HepG2 (cell line): ENCODE measurements around the gene CTBP1. TPM values are rescaled to one million over a fixed set of nuclear protein-coding genes. Genes with fewer than 3 reads are reported as not detected.

Experiments used
- CBX2 ChIP-seq, 2 experiments: fragments of 200-600 bp in 1 of 2; sonication (generic); formaldehyde crosslinking in 1 of 2; IDR thresholded peaks; 2 replicates each; pipeline versions ENCODE4 v1.7.0 to v1.8.1; 2018 to 2022; ENCODE audit warnings: low read depth in 2 of 2, low read length in 1 of 2, mild to moderate bottlenecking in 1 of 2, missing genetic modification reagents in 1 of 2
- CREB1 ChIP-seq, 2 experiments: fragments of 450-650 bp in 1 of 2; IDR thresholded peaks; 2 replicates each; pipeline ENCODE4 v1.6.1; 2016 to 2017; ENCODE audit warnings: control low read depth in 1 of 2, mild to moderate bottlenecking in 1 of 2, missing compliant biosample characterization in 1 of 2, missing genetic modification characterization in 1 of 2
- ERF ChIP-seq: IDR thresholded peaks from 2 replicates; pipeline ENCODE4 v1.6.1; 2018; ENCODE audit warnings: missing biosample characterization, missing genetic modification reagents
- FOXC1 ChIP-seq: sonication (generic); formaldehyde crosslinking; IDR thresholded peaks from 2 replicates; pipeline ENCODE4 v1.8.0; 2022; ENCODE audit warnings: mild to moderate bottlenecking, missing genetic modification reagents, borderline replicate concordance
- IRF2 ChIP-seq: IDR thresholded peaks from 2 replicates; pipeline ENCODE4 v1.6.1; 2018; ENCODE audit warnings: missing genetic modification reagents, missing compliant biosample characterization
- NFE2 ChIP-seq: sonication (generic); formaldehyde crosslinking; IDR thresholded peaks from 2 replicates; pipeline ENCODE4 v1.4.0; 2020; ENCODE audit warnings: missing genetic modification reagents
- NFKB2 ChIP-seq: sonication (generic); formaldehyde crosslinking; IDR thresholded peaks from 2 replicates; pipeline ENCODE4 v1.4.0; 2020; ENCODE audit warnings: missing genetic modification reagents, borderline replicate concordance
- SAP130 ChIP-seq: IDR thresholded peaks from 2 replicates; pipeline ENCODE4 v1.6.1; 2016; ENCODE audit warnings: low read depth
- SMAD9 ChIP-seq: sonication (generic); formaldehyde crosslinking; IDR thresholded peaks from 2 replicates; pipeline ENCODE4 v1.5.1; 2020; ENCODE audit warnings: mild to moderate bottlenecking, missing genetic modification reagents
- SMYD3 ChIP-seq: sonication (generic); formaldehyde crosslinking; IDR thresholded peaks from 2 replicates; pipeline ENCODE4 v1.8.1; 2023; ENCODE audit warnings: mild to moderate bottlenecking, missing genetic modification reagents
- TBP ChIP-seq: sonication (generic); formaldehyde crosslinking; IDR thresholded peaks from 2 replicates; pipeline ENCODE4 v1.5.0; 2020; ENCODE audit warnings: missing genetic modification reagents
- TRIM22 ChIP-seq: fragments of 450-650 bp; IDR thresholded peaks from 2 replicates; pipeline ENCODE4 v1.6.1; 2017
- ZC3H13 ChIP-seq: sonication (generic); formaldehyde crosslinking; IDR thresholded peaks from 2 replicates; pipeline ENCODE4 v1.8.1; 2023; ENCODE audit warnings: mild to moderate bottlenecking, missing genetic modification reagents, moderate library complexity
- ZNF317 ChIP-seq: sonication (generic); formaldehyde crosslinking; IDR thresholded peaks from 2 replicates; pipeline ENCODE4 v1.5.0; 2020; ENCODE audit warnings: mild to moderate bottlenecking, missing genetic modification reagents
- ZNF326 ChIP-seq: sonication (generic); formaldehyde crosslinking; IDR thresholded peaks from 2 replicates; pipeline ENCODE4 v1.4.0; 2020; ENCODE audit warnings: missing genetic modification reagents, borderline replicate concordance
- ZNF350 ChIP-seq: sonication (generic); formaldehyde crosslinking; IDR thresholded peaks from 2 replicates; pipeline ENCODE4 v1.4.0; 2020; ENCODE audit warnings: mild to moderate bottlenecking, low read depth, missing genetic modification reagents, borderline replicate concordance
- ZNF430 ChIP-seq: sonication (generic); formaldehyde crosslinking; IDR thresholded peaks from 2 replicates; pipeline ENCODE4 v1.9.0; 2021; ENCODE audit warnings: mild to moderate bottlenecking, missing genetic modification reagents
- ZNF550 ChIP-seq: sonication (generic); formaldehyde crosslinking; IDR thresholded peaks from 2 replicates; pipeline ENCODE4 v1.4.0; 2020; ENCODE audit warnings: mild to moderate bottlenecking, missing genetic modification reagents, borderline replicate concordance
- ZNF556 ChIP-seq: sonication (generic); formaldehyde crosslinking; IDR thresholded peaks from 2 replicates; pipeline ENCODE4 v1.4.0; 2020; ENCODE audit warnings: mild to moderate bottlenecking, missing genetic modification reagents, borderline replicate concordance
- ZNF776 ChIP-seq: sonication (generic); formaldehyde crosslinking; IDR thresholded peaks from 2 replicates; pipeline ENCODE4 v1.4.0; 2020; ENCODE audit warnings: mild to moderate bottlenecking, missing genetic modification reagents
- ZNF850 ChIP-seq: sonication (generic); formaldehyde crosslinking; conservative IDR thresholded peaks from 2 replicates; pipeline ENCODE4 v1.9.0; 2021; ENCODE audit warnings: mild to moderate bottlenecking, missing genetic modification reagents
- polyA plus RNA-seq, 8 experiments: library from polyadenylated mRNA; depleted of rRNA in 3 of 8; stranded (reverse) in 7 of 8; unstranded in 1 of 8; fragments of >200 nt; fragmentation: Illumina TruSeq in 4 of 8; extraction: Trizol in 4 of 8; gene quantifications; 2 replicates each; pipeline versions ENCODE4 v1.2.1 to v1.2.3, GENCODE V29; 2011 to 2016; ENCODE audit warnings: low read depth in 4 of 8, missing spikeins in 1 of 8, mixed read lengths in 1 of 8; ENCODE audit not compliant: insufficient read depth in 1 of 8
- total RNA-seq, 5 experiments: library from RNA; depleted of rRNA; stranded (reverse); fragments of >200 nt; fragmentation: Illumina TruSeq; extraction: Trizol; gene quantifications; 2 replicates each; pipeline ENCODE4 v1.2.3, GENCODE V29; 2016; ENCODE audit warnings: low read depth in 1 of 5
- TF ChIP-seq, protein P1 (sequence below): sonication (generic); formaldehyde crosslinking; IDR thresholded peaks from 2 replicates; pipeline ENCODE4 v1.5.1; 2020; ENCODE audit warnings: mild to moderate bottlenecking, missing genetic modification reagents
- TF ChIP-seq, protein P2 (sequence below): IDR thresholded peaks from 2 replicates; pipeline ENCODE4 v1.6.1; 2016; ENCODE audit warnings: missing biosample characterization, missing genetic modification reagents, low read depth
- TF ChIP-seq, protein P3 (sequence below): sonication (generic); formaldehyde crosslinking; IDR thresholded peaks from 2 replicates; pipeline ENCODE4 v1.4.0; 2020; ENCODE audit warnings: missing genetic modification reagents

Gene CTBP1
- total and polyA plus RNA-seq, 2 of the 13 experiments (the other 11 are each of a cell fraction or from before 2014, with no cell fraction given), result 78.5 to 112 TPM

DNA sequence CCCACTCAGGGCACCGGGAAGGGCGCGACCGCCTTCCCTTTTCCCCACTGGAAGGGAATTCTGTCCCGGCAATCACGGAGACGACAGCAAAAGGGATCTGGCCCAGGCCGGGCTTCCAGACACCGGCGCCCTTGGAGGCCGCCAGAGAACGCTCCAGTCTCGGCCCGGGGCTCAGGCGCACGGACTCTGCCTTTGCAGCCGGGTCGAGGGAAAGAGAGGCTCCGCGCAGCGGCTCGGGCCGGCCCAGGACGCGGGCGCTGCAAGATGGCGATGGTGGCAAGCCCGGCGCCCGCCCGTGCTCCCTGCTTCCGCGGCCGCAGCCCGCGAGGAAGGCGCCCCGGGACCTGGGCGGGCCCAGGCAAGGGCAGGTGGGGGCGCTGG lies 1.1 kb downstream of the CTBP1 start (continued):
- TF ChIP-seq, protein P1, sequence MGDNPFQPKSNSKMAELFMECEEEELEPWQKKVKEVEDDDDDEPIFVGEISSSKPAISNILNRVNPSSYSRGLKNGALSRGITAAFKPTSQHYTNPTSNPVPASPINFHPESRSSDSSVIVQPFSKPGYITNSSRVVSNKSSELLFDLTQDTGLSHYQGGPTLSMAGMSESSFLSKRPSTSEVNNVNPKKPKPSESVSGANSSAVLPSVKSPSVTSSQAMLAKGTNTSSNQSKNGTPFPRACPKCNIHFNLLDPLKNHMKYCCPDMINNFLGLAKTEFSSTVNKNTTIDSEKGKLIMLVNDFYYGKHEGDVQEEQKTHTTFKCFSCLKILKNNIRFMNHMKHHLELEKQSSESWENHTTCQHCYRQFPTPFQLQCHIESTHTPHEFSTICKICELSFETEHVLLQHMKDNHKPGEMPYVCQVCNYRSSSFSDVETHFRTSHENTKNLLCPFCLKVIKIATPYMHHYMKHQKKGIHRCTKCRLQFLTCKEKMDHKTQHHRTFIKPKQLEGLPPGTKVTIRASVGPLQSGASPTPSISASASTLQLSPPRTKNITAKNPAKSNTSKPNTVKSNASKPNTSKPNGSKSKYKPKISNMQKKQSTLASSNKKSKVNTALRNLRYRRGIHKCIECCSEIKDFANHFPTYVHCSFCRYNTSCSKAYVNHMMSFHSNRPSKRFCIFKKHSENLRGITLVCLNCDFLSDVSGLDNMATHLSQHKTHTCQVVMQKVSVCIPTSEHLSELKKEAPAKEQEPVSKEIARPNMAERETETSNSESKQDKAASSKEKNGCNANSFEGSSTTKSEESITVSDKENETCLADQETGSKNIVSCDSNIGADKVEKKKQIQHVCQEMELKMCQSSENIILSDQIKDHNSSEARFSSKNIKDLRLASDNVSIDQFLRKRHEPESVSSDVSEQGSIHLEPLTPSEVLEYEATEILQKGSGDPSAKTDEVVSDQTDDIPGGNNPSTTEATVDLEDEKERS (CRISPR knock-in tag), result no peak
- TF ChIP-seq CBX2 (IDR thresholded peaks at IDR 0.05; ENCODE audit: low read depth, low read length) (no peak), CBX2 (CRISPR knock-in tag; IDR thresholded peaks at IDR 0.05; ENCODE audit: low read depth) (no peak), IRF2 (CRISPR knock-in tag) (no peak), ZNF317 (CRISPR knock-in tag) (no peak), NFE2 (CRISPR knock-in tag) (no peak), SMAD9 (CRISPR knock-in tag) (no peak), NFKB2 (no peak), TBP (no peak), ZNF776 (CRISPR knock-in tag) (no peak; the same call in 1 of the 2 replicates), ZNF326 (CRISPR knock-in tag) (no peak), ZNF556 (CRISPR knock-in tag) (no peak), ZNF850 (CRISPR knock-in tag) (no peak), ZNF430 (CRISPR knock-in tag) (no peak), ERF (CRISPR knock-in tag) (no peak), ZNF350 (CRISPR knock-in tag) (no peak), SMYD3 (CRISPR knock-in tag) (no peak), TRIM22 (no peak), ZC3H13 (0 out of 2 replicates have a peak, but pooled peaks have one; percentile 5), ZNF550 (CRISPR knock-in tag) (no peak), FOXC1 (no peak), CREB1 (IDR thresholded peaks at IDR 0.05) (no peak), CREB1 (CRISPR knock-in tag; IDR thresholded peaks at IDR 0.05) (no peak), SAP130 (CRISPR knock-in tag) (peak; percentile 16; the same call in 1 of the 2 replicates)
- TF ChIP-seq, protein P2, sequence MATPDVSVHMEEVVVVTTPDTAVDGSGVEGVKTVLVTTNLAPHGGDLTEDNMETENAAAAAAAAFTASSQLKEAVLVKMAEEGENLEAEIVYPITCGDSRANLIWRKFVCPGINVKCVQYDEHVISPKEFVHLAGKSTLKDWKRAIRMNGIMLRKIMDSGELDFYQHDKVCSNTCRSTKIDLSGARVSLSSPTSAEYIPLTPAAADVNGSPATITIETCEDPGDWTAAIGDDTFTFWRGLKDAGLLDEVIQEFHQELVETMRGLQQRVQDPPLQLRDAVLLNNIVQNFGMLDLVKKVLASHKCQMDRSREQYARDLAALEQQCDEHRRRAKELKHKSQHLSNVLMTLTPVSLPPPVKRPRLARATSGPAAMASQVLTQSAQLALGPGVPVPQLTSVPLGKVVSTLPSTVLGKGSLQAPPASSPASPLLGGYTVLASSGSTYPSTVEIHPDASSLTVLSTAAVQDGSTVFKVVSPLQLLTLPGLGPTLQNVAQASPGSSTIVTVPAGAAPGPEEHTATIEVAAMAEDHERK, result no peak
- TF ChIP-seq, protein P3, sequence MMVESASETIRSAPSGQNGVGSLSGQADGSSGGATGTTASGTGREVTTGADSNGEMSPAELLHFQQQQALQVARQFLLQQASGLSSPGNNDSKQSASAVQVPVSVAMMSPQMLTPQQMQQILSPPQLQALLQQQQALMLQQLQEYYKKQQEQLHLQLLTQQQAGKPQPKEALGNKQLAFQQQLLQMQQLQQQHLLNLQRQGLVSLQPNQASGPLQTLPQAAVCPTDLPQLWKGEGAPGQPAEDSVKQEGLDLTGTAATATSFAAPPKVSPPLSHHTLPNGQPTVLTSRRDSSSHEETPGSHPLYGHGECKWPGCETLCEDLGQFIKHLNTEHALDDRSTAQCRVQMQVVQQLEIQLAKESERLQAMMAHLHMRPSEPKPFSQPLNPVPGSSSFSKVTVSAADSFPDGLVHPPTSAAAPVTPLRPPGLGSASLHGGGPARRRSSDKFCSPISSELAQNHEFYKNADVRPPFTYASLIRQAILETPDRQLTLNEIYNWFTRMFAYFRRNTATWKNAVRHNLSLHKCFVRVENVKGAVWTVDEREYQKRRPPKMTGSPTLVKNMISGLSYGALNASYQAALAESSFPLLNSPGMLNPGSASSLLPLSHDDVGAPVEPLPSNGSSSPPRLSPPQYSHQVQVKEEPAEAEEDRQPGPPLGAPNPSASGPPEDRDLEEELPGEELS, result no peak
